ENCODE results near the gene EEIG2.

EEIG2 gene

DNA sequence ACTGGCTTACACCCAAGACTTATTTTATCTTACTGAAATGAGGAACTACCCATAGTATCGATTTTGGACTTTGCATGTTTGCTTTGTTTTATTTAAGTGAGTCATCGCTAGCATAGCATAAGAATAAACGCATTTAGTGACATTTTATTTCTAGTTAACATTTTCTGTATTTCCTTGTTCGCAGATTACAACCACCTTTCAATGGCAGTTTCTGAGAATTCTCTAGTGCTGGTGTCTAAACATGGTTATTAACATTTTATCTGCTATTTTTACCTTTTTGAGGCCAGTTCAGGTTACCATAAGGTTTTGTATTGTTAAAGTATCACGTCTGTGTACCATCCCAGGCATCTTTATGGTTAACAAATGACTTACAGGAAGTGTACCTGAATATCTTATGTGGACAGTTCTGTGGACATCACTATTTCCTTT, 24.5 kb downstream of the EEIG2 start:
- DNase-seq (ENCODE audit: insufficient read length, low spot score) (no peak), FAIRE-seq (no peak)
- TF ChIP-seq, protein P1, sequence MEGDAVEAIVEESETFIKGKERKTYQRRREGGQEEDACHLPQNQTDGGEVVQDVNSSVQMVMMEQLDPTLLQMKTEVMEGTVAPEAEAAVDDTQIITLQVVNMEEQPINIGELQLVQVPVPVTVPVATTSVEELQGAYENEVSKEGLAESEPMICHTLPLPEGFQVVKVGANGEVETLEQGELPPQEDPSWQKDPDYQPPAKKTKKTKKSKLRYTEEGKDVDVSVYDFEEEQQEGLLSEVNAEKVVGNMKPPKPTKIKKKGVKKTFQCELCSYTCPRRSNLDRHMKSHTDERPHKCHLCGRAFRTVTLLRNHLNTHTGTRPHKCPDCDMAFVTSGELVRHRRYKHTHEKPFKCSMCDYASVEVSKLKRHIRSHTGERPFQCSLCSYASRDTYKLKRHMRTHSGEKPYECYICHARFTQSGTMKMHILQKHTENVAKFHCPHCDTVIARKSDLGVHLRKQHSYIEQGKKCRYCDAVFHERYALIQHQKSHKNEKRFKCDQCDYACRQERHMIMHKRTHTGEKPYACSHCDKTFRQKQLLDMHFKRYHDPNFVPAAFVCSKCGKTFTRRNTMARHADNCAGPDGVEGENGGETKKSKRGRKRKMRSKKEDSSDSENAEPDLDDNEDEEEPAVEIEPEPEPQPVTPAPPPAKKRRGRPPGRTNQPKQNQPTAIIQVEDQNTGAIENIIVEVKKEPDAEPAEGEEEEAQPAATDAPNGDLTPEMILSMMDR (IDR thresholded peaks at IDR 0.05; ENCODE audit: insufficient read depth, missing control alignments): no peak

DNA sequence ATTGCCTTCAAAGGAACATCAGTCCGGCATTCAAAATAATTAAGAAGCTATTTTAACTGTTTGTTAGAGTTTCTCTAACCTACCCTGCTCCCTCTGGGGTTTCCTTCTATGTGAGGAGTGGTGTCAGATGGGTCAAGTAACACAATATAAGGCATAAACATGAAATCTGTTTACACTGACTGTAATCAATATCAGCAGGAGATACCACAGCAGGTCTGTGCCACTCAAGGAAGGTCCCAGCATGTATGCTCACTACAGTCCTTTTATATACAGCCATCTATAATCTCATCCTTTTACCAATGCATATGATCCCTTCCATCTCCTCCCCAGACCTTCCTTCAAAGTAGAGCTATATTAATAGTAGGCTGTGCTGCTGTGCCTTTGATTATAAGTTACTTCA, 25.4 kb downstream of the EEIG2 start:
- TF ChIP-seq, protein P1 (IDR thresholded peaks at IDR 0.05; ENCODE audit: insufficient read depth, missing control alignments): no peak
- no peak for FAIRE-seq
- no peak for DNase-seq (ENCODE audit: insufficient read length, low spot score)

DNA sequence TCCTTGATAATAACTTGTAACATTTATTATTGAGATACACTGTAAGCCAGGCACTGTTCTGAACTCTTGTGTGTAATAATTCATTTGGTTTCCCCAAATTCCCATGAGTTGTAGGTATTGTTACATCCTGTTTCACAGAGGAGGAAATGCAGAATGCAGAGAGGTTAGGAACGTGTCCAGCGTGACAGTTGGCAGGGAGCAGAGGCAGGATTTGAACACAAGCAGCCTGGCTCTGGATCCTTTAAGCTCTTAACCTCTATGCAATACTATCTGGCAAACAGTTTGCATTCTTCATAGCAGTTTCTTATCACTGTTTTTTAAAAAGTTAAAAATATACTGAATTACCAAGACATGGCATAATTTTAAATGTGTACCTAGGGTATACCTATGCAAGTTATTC, 30.5 kb downstream of the EEIG2 start:
- DNase-seq (ENCODE audit: insufficient read length, low spot score) (no peak), FAIRE-seq (no peak)
- TF ChIP-seq, protein P1 (IDR thresholded peaks at IDR 0.05; ENCODE audit: insufficient read depth, missing control alignments): no peak

DNA sequence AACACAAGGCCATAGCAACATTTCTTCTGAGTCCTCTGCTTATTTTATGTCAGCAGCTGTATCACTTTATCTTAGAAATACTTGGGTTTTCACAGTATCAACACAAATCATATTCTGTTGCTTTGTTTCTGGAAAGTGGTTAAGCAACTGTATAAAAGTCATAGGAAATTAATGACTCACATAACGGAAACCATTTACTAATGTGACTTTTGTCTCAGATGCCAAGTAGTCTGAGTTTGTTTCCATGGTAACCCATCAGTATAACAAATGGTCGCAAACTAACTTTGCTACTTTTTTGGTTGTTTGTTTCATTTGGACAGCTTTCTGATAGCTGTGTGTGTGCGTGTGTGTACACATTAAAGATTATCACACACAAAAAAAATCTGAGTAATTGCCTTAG, 31.1 kb downstream of the EEIG2 start:
- no peak for DNase-seq (ENCODE audit: insufficient read length, low spot score)
- FAIRE-seq: peak; percentile 6
- TF ChIP-seq, protein P1 (IDR thresholded peaks at IDR 0.05; ENCODE audit: insufficient read depth, missing control alignments): no peak

DNA sequence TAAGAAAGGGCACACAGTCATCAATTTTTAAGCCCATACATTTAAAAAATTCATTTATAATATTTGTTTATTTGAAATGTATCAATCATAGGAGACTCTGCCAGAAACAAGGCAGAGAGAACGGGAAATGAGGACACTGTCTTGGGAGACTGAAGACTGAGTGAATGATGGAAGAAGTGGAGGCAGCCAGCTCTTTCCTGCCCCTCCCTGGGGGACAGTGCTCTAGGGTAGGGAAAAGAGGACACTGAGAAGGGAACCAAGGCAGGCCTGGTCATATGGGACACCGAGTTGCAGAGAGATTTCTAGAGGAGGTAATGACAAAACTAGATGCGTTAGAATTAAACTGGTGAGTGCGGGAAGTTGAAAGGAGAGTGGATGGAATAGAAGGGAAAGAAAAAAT, 31.6 kb downstream of the EEIG2 start:
- FAIRE-seq (no peak), DNase-seq (ENCODE audit: insufficient read length, low spot score) (no peak)

DNA sequence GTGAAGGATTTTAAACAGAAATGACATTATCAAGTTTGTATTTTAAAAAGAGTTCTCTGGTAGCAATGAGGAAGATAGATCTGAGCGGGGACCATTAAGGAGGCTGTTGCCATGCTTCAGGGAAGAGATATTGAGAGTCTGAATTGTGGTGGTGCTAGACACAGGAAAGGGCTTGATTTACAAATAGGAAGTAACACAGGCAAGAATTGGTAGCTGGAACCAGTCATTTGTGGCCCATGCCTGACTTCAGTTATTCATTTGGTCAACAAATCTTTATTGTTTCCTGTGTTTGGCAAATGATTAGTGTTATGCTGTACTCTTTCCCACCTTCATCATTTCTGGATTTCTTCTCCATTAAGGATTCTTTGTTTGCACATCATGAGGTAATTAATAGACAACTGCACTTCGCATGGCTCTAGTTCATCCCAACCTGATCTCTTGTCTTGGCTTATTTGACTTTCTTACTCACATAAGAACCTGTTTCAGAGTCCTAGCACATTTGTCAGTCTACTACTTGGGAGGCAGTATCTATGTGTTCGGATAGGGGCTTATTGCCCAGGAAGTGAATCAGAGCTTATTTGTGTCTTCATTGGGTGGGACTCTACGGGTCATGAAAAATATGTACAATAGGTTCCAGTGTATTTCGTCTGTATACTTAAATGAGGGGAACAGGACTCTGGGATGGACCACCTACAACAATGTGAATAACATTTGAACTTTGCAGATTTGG, 32.3 kb downstream of the EEIG2 start:
- FAIRE-seq: no peak
- TF ChIP-seq, protein P1 (IDR thresholded peaks at IDR 0.05; ENCODE audit: insufficient read depth, missing control alignments): no peak
- DNase-seq (ENCODE audit: insufficient read length, low spot score): no peak

More for the DNA sequence above, 31.6 kb downstream of the EEIG2 start:
- TF ChIP-seq, protein P1 (IDR thresholded peaks at IDR 0.05; ENCODE audit: insufficient read depth, missing control alignments): no peak

DNA sequence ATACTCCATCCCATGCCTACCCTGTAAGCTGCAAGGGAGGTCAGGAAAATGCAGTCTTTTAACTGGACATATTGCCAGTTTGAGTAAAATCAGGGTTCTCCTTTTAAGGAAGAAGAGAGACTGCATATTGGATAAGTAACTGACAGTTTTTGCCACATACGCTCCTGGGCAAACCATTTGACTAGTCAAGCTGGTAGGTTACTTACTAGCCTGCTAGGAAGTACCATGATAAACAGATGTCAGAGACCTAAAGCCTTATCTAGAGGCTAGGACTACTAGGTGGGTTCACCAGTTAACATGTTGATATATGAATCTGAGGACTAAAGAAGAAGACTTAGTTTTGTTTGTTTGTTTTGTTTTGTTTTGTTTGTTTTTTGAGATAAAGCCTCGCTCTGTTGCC, 33.5 kb downstream of the EEIG2 start:
- TF ChIP-seq, protein P1 (IDR thresholded peaks at IDR 0.05; ENCODE audit: insufficient read depth, missing control alignments): no peak
- FAIRE-seq (no peak), DNase-seq (ENCODE audit: insufficient read length, low spot score) (no peak)

Measured in D721Med (cell line).